ENCODE results near the gene KCNA2.

Gene KCNA2

GRCh38 chr1:110563089-110563488 is 43.1 kb downstream of the KCNA2 start:
- DNase-seq: no peak

GRCh38 chr1:110561596-110561995 is 44.6 kb downstream of the KCNA2 start:
- peak; percentile 28 for DNase-seq

- no peak for DNase-seq
Observed at GRCh38 chr1:110559157-110559556, 47.0 kb downstream of the KCNA2 start.

- peak; percentile 32 for DNase-seq
Observed at GRCh38 chr1:110557481-110557880, 48.7 kb downstream of the KCNA2 start.

GRCh38 chr1:110556471-110556807 is 49.7 kb downstream of the KCNA2 start:
- DNase-seq: peak; percentile 44

GRCh38 chr1:110555807-110556470 is 50.2 kb downstream of the KCNA2 start:
- peak; percentile 42 for DNase-seq

GRCh38 chr1:110554871-110555801 is 51.0 kb downstream of the KCNA2 start:
- peak; percentile 85 for DNase-seq

- no peak for DNase-seq
Observed at GRCh38 chr1:110551278-110551809, 54.8 kb downstream of the KCNA2 start.

- no peak for DNase-seq
Observed at GRCh38 chr1:110549831-110550230, 56.3 kb downstream of the KCNA2 start.

GRCh38 chr1:110548381-110548780 is 57.8 kb downstream of the KCNA2 start:
- peak; percentile 79 for DNase-seq

- DNase-seq: no peak
Observed at GRCh38 chr1:110547017-110547416, 59.1 kb downstream of the KCNA2 start.

- DNase-seq: no peak
Observed at GRCh38 chr1:110545492-110545891, 60.7 kb downstream of the KCNA2 start.

GRCh38 chr1:110544753-110545152 is 61.4 kb downstream of the KCNA2 start:
- no peak for DNase-seq
